Ishikawa (cell line): Measurements from ENCODE around the gene CHMP5.

ENCODE experiments used
- CEBPB ChIP-seq: IDR thresholded peaks from 2 replicates; pipeline ENCODE4 v1.6.1; 2012
- MAX ChIP-seq: IDR thresholded peaks from 2 replicates; pipeline ENCODE4 v1.6.1; 2012

DNA sequence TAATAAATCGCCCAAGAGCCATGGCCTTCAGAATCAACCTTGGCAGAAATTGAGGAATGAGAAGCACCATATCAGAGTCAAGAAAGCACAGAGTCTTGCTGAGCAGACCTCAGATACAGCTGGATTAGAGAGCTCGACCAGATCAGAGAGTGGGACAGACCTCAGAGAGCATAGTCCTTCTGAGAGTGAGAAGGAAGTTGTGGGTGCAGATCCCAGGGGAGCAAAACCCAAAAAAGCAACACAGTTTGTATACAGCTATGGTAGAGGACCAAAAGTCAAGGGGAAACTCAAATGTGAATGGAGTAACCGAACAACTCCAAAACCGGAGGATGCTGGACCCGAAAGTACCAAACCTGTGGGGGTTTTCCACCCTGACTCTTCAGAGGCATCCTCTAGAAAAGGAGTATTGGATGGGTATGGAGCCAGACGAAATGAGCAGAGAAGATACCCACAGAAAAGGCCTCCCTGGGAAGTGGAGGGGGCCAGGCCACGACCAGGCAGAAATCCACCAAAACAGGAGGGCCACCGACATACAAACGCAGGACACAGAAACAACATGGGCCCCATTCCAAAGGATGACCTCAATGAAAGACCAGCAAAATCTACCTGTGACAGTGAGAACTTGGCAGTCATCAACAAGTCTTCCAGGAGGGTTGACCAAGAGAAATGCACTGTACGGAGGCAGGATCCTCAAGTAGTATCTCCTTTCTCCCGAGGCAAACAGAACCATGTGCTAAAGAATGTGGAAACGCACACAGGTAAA is 30.0 kb downstream of the CHMP5 start:
- TF ChIP-seq CEBPB, result no peak
- TF ChIP-seq MAX, result no peak
